AG10803 (cell line): ENCODE data around the gene GMEB1.
"Not testable (repeated sequence)": the region's sequence is repeated elsewhere in the genome, so short reads cannot be mapped to it uniquely, and the experiment has no call there.

ENCODE experiments used
- DNase-seq: peaks from one replicate; pipeline ENCODE4 v3.0.0; 2010; ENCODE audit warnings: low read depth
- H3K4me3 ChIP-seq: 2 replicates; pipeline ENCODE4 v1.5.1; 2011; ENCODE audit warnings: mild to moderate bottlenecking, low read length, control low read depth
- CTCF ChIP-seq: conservative IDR thresholded peaks from 2 replicates; pipeline ENCODE4 v1.5.1; 2011; ENCODE audit warnings: mild to moderate bottlenecking, low read length, control low read depth, inconsistent platforms

GMEB1 gene

GRCh38 chr1:28680151-28680550 is 11.6 kb downstream of the GMEB1 start:
- H3K4me3 ChIP-seq: no peak overlapping the region
- no peak for TF ChIP-seq CTCF
- no peak for DNase-seq

GRCh38 chr1:28682840-28683239 is 14.3 kb downstream of the GMEB1 start:
- H3K4me3 ChIP-seq: no peak overlapping the region
- TF ChIP-seq CTCF: no peak
- DNase-seq: no peak

- H3K4me3 ChIP-seq: no peak overlapping the region
- TF ChIP-seq CTCF: no peak
- DNase-seq: no peak
Observed at GRCh38 chr1:28684937-28685336, 16.4 kb downstream of the GMEB1 start.

GRCh38 chr1:28691627-28692026 is 23.0 kb downstream of the GMEB1 start:
- not testable (repeated sequence) for H3K4me3 ChIP-seq, DNase-seq

GRCh38 chr1:28703629-28704028 is 35.0 kb downstream of the GMEB1 start:
- TF ChIP-seq CTCF: no peak
- DNase-seq: no peak
- no peak overlapping the region for H3K4me3 ChIP-seq

- H3K4me3 ChIP-seq: no peak overlapping the region
- DNase-seq: no peak
- TF ChIP-seq CTCF: no peak
Observed at GRCh38 chr1:28716336-28716735, 47.8 kb downstream of the GMEB1 start.

GRCh38 chr1:28718166-28718565 is 49.6 kb downstream of the GMEB1 start:
- DNase-seq: peak; percentile 4
- no peak for TF ChIP-seq CTCF

GRCh38 chr1:28718586-28719331 is 50.2 kb downstream of the GMEB1 start:
- DNase-seq: peak; percentile 45
- H3K4me3 ChIP-seq: no peak overlapping the region
- TF ChIP-seq CTCF: no peak

More at GRCh38 chr1:28718166-28718565, 49.6 kb downstream of the GMEB1 start:
- H3K4me3 ChIP-seq: no peak overlapping the region
